ENCODE data around the gene SERPINA12. TPM values are rescaled to one million over a fixed set of nuclear protein-coding genes. Genes with fewer than 3 reads are reported as not detected.
A peak's percentile ranks its signal among the peaks of the same experiment; 100 is the strongest.

SERPINA12 gene
- total and polyA plus RNA-seq, 5 donors from 2014 or later = not detected

DNA sequence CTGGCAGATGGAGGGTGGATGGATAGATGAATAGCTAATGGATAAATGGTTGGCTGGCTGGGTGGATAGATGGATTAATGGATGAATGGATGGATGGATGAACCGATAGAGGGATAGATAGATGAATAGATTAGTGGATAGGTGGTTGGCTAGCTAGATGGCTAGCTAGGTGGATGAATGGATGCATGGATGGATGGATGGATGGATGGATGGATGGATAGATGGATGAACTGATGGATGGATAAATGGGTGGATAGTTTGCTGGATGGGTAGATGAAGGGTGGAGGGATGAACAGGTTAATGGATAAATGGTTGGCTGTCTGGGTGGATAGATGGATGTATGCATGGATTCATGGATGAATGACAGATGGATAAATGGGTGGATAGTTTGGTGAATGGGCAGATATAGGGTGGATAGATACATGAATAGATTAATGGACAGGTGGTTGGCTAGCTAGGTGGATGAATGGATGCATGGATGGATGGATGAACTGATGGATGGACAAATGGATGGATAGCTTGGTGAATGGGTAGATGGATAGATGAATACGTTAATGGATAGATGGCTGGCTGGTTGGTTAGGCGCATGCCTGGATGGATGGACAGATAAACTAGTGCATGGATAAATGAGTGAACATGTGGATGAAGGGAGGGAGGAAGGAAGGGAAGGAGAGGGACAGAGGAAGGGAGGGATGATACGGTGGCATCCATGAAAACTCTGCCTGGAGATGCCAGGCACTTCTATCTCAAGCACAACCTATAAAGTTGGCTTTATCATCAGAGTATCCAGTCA lies 41.3 kb downstream of the SERPINA12 start:
- Mint-ChIP-seq H3K27ac (peak overlapping the region in 1 of 3 donors; percentile 65), H3K9me3 (peaks cover 0 to 23% (median 5%) of the 10 kb centered on the region in 7 donors), H3K27me3 (peaks cover 5% of the 10 kb centered on the region), H3K4me1 (no peaks in the 10 kb centered on the region), H3K36me3 (no peaks in the 10 kb centered on the region), H3K4me3 (no peak overlapping the region)
- Histone ChIP-seq H3K4me3 (ENCODE audit: low read depth, low read length) (no peak overlapping the region), H3K27me3 (ENCODE audit: control insufficient read depth, insufficient read depth, low read length) (no peaks in the 10 kb centered on the region), H3K36me3 (ENCODE audit: control insufficient read depth, insufficient read depth, low read length) (no peaks in the 10 kb centered on the region), H3K27ac (ENCODE audit: insufficient read depth, low read length, poor library complexity, severe bottlenecking) (no peak overlapping the region), H3K9me3 (ENCODE audit: control insufficient read depth in 2 of 2, low read length in 2 of 2) (no peaks in the 10 kb centered on the region), H3K4me1 (ENCODE audit: control insufficient read depth, insufficient read depth, low read length, poor library complexity, severe bottlenecking) (no peaks in the 10 kb centered on the region)
- DNase-seq (no peak), ATAC-seq (ENCODE audit: low read depth in 2 of 2) (no peak)

DNA sequence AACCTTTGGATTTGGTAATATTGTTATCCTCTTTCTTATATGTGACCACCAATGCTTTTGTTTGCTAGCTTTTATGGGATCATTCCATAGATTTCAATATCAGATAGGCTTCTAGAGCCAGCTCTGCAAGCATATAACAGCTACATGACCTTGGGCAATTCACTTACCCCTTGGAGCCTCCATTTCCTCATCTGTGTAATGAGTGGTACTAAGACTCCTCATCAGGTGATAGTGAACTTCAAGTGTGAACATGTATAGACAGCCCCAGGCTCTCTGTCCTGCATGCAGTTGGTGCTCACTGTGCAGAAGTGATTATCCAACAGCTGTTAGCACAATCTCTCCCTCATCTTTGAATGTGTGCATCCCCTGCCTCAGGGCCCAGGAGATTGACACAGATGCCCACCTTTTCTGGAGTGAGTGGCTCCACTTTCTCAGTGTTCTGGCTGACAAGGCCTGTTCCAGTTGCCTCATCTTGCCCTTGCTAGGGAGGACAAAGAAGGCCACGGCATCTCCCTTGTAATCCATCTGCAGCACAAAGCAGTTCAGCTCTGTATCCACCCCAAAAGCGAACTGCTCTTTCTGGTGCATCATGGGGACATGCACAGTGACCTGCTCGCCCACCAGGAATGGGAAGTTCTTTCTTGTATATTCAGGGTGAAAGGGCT lies 42.4 kb downstream of the SERPINA12 start:
- Histone ChIP-seq H3K27me3 (ENCODE audit: control insufficient read depth, insufficient read depth, low read length) (no peaks in the 10 kb centered on the region), H3K27ac (ENCODE audit: insufficient read depth, low read length, poor library complexity, severe bottlenecking) (no peak overlapping the region), H3K9me3 (ENCODE audit: control insufficient read depth in 2 of 2, low read length in 2 of 2) (no peaks in the 10 kb centered on the region), H3K4me3 (ENCODE audit: low read depth, low read length) (no peak overlapping the region), H3K36me3 (ENCODE audit: control insufficient read depth, insufficient read depth, low read length) (no peaks in the 10 kb centered on the region), H3K4me1 (ENCODE audit: control insufficient read depth, insufficient read depth, low read length, poor library complexity, severe bottlenecking) (no peaks in the 10 kb centered on the region)
- no peak for ATAC-seq (ENCODE audit: low read depth in 2 of 2)
- no peak for DNase-seq
- Mint-ChIP-seq H3K4me1 (no peaks in the 10 kb centered on the region), H3K9me3 (peaks cover 0 to 23% (median 3%) of the 10 kb centered on the region in 7 donors), H3K27ac (no peak overlapping the region), H3K27me3 (peaks cover 11% of the 10 kb centered on the region), H3K4me3 (no peak overlapping the region), H3K36me3 (no peaks in the 10 kb centered on the region)

DNA sequence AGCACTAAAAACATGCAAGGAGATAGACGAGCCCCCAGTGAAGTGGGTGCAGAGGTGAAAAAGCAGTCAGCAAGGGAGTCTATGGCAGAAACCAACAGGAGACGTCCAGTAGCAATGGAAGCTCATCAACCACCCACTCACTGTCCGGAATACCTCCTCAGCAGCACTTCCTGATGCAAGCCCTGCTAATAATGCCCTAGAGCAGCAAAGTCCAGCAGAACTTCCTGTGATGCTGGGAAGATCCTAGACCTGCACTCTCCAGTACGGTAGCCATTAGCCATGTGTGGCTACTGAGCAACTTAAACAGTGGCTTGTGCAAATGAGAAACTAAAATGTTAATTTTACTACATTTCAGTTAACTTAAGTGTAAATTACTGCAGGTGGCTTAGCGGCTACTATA lies 44.2 kb downstream of the SERPINA12 start:
- Mint-ChIP-seq H3K4me3 (no peak overlapping the region), H3K27me3 (peaks cover 11% of the 10 kb centered on the region), H3K4me1 (no peaks in the 10 kb centered on the region), H3K9me3 (peaks cover 0 to 23% (median 3%) of the 10 kb centered on the region in 7 donors), H3K36me3 (no peaks in the 10 kb centered on the region), H3K27ac (no peak overlapping the region)
- H3K27ac ChIP-seq (ENCODE audit: insufficient read depth, low read length, poor library complexity, severe bottlenecking) = no peak overlapping the region
- H3K9me3 ChIP-seq (ENCODE audit: control insufficient read depth in 2 of 2, low read length in 2 of 2) = no peaks in the 10 kb centered on the region
- DNase-seq = no peak
- no peak overlapping the region for H3K4me3 ChIP-seq (ENCODE audit: low read depth, low read length)
- no peaks in the 10 kb centered on the region for H3K27me3 ChIP-seq (ENCODE audit: control insufficient read depth, insufficient read depth, low read length)
- no peaks in the 10 kb centered on the region for H3K4me1 ChIP-seq (ENCODE audit: control insufficient read depth, insufficient read depth, low read length, poor library complexity, severe bottlenecking)
- no peak for ATAC-seq (ENCODE audit: low read depth in 2 of 2)
- no peaks in the 10 kb centered on the region for H3K36me3 ChIP-seq (ENCODE audit: control insufficient read depth, insufficient read depth, low read length)

DNA sequence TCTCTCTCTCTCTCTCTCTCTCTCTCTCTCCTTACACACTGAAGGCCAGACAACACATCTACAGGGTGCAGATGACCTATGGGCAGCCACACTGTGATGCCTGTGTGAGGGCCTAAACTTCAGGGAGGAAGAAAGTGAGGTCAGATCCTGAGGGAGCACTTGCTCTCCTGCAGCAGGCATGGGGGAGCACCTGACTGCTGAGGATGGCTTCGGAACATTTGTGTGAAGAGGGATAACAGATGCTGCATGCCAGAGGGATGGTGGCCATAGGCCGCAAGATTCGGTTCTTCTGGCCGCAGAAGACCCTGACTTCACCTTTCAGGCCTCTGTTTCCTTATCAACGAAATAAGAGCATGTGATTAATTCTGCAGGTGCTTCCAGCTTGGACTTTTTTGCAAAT lies 45.0 kb downstream of the SERPINA12 start:
- Histone ChIP-seq H3K36me3 (ENCODE audit: control insufficient read depth, insufficient read depth, low read length) (no peaks in the 10 kb centered on the region), H3K27ac (ENCODE audit: insufficient read depth, low read length, poor library complexity, severe bottlenecking) (no peak overlapping the region), H3K9me3 (ENCODE audit: control insufficient read depth in 2 of 2, low read length in 2 of 2) (no peaks in the 10 kb centered on the region), H3K4me1 (ENCODE audit: control insufficient read depth, insufficient read depth, low read length, poor library complexity, severe bottlenecking) (no peaks in the 10 kb centered on the region), H3K27me3 (ENCODE audit: control insufficient read depth, insufficient read depth, low read length) (no peaks in the 10 kb centered on the region), H3K4me3 (ENCODE audit: low read depth, low read length) (no peak overlapping the region)
- Mint-ChIP-seq H3K36me3 (no peaks in the 10 kb centered on the region), H3K27ac (no peak overlapping the region), H3K4me3 (no peak overlapping the region), H3K4me1 (no peaks in the 10 kb centered on the region), H3K9me3 (peaks cover 0 to 23% (median 3%) of the 10 kb centered on the region in 7 donors), H3K27me3 (peaks cover 11% of the 10 kb centered on the region)
- DNase-seq = no peak
- ATAC-seq (ENCODE audit: low read depth in 2 of 2) = no peak

DNA sequence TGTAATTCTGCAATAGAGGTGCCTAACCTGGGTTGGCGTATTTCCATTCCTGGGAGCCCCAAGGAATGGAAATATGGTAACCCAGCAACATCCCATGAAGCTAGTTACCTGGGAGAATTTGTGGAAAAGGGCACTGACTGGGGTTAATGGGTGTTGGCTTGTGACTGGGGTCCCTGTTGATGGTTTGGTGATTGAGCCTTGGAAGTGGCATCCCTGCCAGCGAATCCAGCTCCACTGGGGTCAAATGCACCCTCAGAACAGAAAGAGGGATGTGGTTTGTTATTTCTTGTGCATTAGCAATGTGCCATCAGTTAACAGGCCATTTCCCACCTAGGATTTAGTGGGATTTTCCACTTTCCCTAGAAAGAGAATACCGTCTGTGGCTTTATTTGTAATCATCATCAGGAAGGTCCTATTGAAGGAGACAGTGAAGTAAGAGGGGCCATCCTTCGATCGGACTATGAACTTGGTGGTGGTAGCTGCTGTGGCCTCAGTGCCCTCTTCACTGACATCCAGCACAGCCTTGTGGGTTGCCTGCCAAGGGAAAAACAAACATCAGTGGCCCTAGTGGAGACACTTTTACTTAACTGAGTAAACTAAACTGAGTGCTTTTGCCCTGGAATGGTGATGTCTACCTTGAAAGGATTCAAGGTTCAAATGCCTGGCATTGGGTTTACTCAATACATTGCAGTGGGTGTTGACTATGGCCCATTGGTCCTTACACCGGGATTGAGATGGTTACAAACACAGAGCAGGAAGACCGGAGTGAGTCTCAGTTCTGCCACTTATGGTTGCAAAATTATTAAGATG lies 46.3 kb downstream of the SERPINA12 start:
- no peaks in the 10 kb centered on the region for H3K27me3 ChIP-seq (ENCODE audit: control insufficient read depth, insufficient read depth, low read length)
- H3K9me3 ChIP-seq (ENCODE audit: control insufficient read depth in 2 of 2, low read length in 2 of 2) = no peaks in the 10 kb centered on the region
- no peak overlapping the region for H3K27ac ChIP-seq (ENCODE audit: insufficient read depth, low read length, poor library complexity, severe bottlenecking)
- H3K4me1 ChIP-seq (ENCODE audit: control insufficient read depth, insufficient read depth, low read length, poor library complexity, severe bottlenecking) = no peaks in the 10 kb centered on the region
- ATAC-seq (ENCODE audit: low read depth in 2 of 2) = no peak
- Mint-ChIP-seq H3K27me3 (peaks cover 11% of the 10 kb centered on the region), H3K36me3 (no peaks in the 10 kb centered on the region), H3K4me1 (no peaks in the 10 kb centered on the region), H3K4me3 (no peak overlapping the region), H3K9me3 (peaks cover 0 to 25% (median 3%) of the 10 kb centered on the region in 7 donors), H3K27ac (no peak overlapping the region)
- no peaks in the 10 kb centered on the region for H3K36me3 ChIP-seq (ENCODE audit: control insufficient read depth, insufficient read depth, low read length)
- H3K4me3 ChIP-seq (ENCODE audit: low read depth, low read length) = no peak overlapping the region
- DNase-seq = no peak

DNA sequence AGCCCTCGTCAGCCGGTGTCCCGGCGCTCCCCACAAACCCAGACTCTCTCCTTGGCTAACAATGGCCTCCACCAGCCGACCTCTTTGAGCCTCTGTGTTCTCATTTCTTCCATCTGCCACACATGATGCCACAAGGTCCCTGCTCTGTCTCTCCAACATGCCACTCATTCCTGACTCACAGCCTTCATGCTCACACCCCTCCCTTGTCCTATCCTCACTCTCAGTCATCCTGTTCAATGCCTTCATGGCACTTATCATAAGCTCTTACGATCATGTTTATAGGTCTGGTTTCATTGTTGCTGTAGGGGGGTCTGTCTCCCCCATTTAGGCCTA lies 47.1 kb downstream of the SERPINA12 start:
- H3K36me3 Mint-ChIP-seq = no peaks in the 10 kb centered on the region
- peaks cover 0 to 26% (median 3%) of the 10 kb centered on the region in 7 donors for H3K9me3 Mint-ChIP-seq
- Histone ChIP-seq H3K4me1 (ENCODE audit: control insufficient read depth, insufficient read depth, low read length, poor library complexity, severe bottlenecking) (no peaks in the 10 kb centered on the region), H3K27me3 (ENCODE audit: control insufficient read depth, insufficient read depth, low read length) (no peaks in the 10 kb centered on the region), H3K36me3 (ENCODE audit: control insufficient read depth, insufficient read depth, low read length) (no peaks in the 10 kb centered on the region), H3K27ac (ENCODE audit: insufficient read depth, low read length, poor library complexity, severe bottlenecking) (no peak overlapping the region), H3K9me3 (ENCODE audit: control insufficient read depth in 2 of 2, low read length in 2 of 2) (no peaks in the 10 kb centered on the region), H3K4me3 (ENCODE audit: low read depth, low read length) (no peak overlapping the region)
- H3K4me1 Mint-ChIP-seq = no peaks in the 10 kb centered on the region
- H3K27ac Mint-ChIP-seq = no peak overlapping the region
- peaks cover 11% of the 10 kb centered on the region for H3K27me3 Mint-ChIP-seq
- ATAC-seq (ENCODE audit: low read depth in 2 of 2) = no peak
- no peak overlapping the region for H3K4me3 Mint-ChIP-seq
- DNase-seq = no peak

DNA sequence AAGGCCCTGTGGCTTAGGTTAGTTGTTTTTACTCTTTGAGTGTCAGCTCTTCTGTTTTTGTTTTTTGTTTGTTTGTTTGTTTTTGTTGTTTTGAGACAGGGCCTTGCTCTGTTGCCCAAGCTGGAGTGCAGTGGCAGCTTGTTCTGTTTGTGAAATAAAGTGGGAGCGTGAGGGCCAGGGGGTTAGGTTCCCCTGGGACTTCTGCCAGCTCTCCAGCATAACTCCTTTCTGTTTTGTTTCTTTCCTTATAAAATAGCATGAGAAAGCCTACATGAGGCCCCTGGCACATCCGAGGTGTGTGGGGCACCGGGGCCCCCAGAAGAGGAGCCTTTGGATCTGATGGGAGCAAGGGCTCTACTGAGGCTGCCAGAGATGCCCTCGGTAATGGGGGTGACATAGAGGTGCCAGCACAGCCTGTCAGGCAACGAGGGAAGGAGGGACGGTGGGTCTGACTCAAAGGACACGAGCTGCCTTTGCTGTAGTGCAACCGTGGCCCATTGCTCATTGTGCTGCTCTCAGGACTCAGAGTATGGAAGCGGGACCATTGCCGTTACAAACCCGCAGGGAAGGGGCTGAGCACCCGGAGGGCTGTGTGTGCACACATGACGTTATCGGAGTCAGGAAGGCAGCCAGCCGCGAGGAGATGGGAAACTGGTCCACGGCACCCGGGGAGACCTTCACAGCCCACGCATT lies 47.6 kb downstream of the SERPINA12 start:
- Histone ChIP-seq H3K4me1 (ENCODE audit: control insufficient read depth, insufficient read depth, low read length, poor library complexity, severe bottlenecking) (no peaks in the 10 kb centered on the region), H3K27ac (ENCODE audit: insufficient read depth, low read length, poor library complexity, severe bottlenecking) (no peak overlapping the region), H3K27me3 (ENCODE audit: control insufficient read depth, insufficient read depth, low read length) (no peaks in the 10 kb centered on the region), H3K4me3 (ENCODE audit: low read depth, low read length) (no peak overlapping the region), H3K9me3 (ENCODE audit: control insufficient read depth in 2 of 2, low read length in 2 of 2) (no peaks in the 10 kb centered on the region), H3K36me3 (ENCODE audit: control insufficient read depth, insufficient read depth, low read length) (no peaks in the 10 kb centered on the region)
- Mint-ChIP-seq H3K9me3 (peaks cover 0 to 26% (median 3%) of the 10 kb centered on the region in 7 donors), H3K27me3 (peaks cover 11% of the 10 kb centered on the region), H3K27ac (no peak overlapping the region), H3K36me3 (no peaks in the 10 kb centered on the region), H3K4me1 (no peaks in the 10 kb centered on the region), H3K4me3 (no peak overlapping the region)
- ATAC-seq (ENCODE audit: low read depth in 2 of 2) = no peak
- no peak for DNase-seq
